NCI-H146 treated with DMSO at 0.1 percent for 48 hours (cell line): ENCODE data around the gene JARID2.
A peak's percentile ranks its signal among the peaks of the same experiment; 100 is the strongest.

ENCODE experiments used
- DNase-seq: peaks from one replicate; lab custom pipeline; 2025; ENCODE audit not compliant: unreplicated experiment; lab: John Stamatoyannopoulos, UW

JARID2 gene

GRCh38 chr6:15434823-15435380 is 189.0 kb downstream of the JARID2 start:
- no peak for DNase-seq

- DNase-seq = no peak
Measured at GRCh38 chr6:15435468-15435867, 189.6 kb downstream of the JARID2 start.

GRCh38 chr6:15436451-15436850 is 190.6 kb downstream of the JARID2 start:
- DNase-seq = no peak

GRCh38 chr6:15437090-15437635 is 191.3 kb downstream of the JARID2 start:
- DNase-seq = no peak

- DNase-seq = no peak
Measured at GRCh38 chr6:15439410-15440025, 193.6 kb downstream of the JARID2 start.

GRCh38 chr6:15440040-15440439 is 194.2 kb downstream of the JARID2 start:
- DNase-seq = no peak

- peak; percentile 20 for DNase-seq
Measured at GRCh38 chr6:15441215-15441868, 195.5 kb downstream of the JARID2 start.

- no peak for DNase-seq
Measured at GRCh38 chr6:15441981-15442380, 196.1 kb downstream of the JARID2 start.

- no peak for DNase-seq
Measured at GRCh38 chr6:15442467-15442866, 196.6 kb downstream of the JARID2 start.

- no peak for DNase-seq
Measured at GRCh38 chr6:15443119-15443830, 197.4 kb downstream of the JARID2 start.

- DNase-seq = no peak
Measured at GRCh38 chr6:15444081-15444731, 198.3 kb downstream of the JARID2 start.

- no peak for DNase-seq
Measured at GRCh38 chr6:15444881-15445280, 199.0 kb downstream of the JARID2 start.

GRCh38 chr6:15447546-15448267 is 201.8 kb downstream of the JARID2 start:
- DNase-seq = no peak

- no peak for DNase-seq
Measured at GRCh38 chr6:15449011-15449410, 203.1 kb downstream of the JARID2 start.

GRCh38 chr6:15451738-15452137 is 205.9 kb downstream of the JARID2 start:
- DNase-seq = no peak

- DNase-seq = no peak
Measured at GRCh38 chr6:15452182-15452941, 206.5 kb downstream of the JARID2 start.

GRCh38 chr6:15453186-15453585 is 207.3 kb downstream of the JARID2 start:
- DNase-seq = no peak

GRCh38 chr6:15453622-15454021 is 207.8 kb downstream of the JARID2 start:
- DNase-seq = no peak

- no peak for DNase-seq
Measured at GRCh38 chr6:15456422-15456821, 210.6 kb downstream of the JARID2 start.
